ENCODE results near the gene TBC1D8. TPM values are rescaled to one million over a fixed set of nuclear protein-coding genes. Genes with fewer than 3 reads are reported as not detected.

The TBC1D8 gene
- total RNA-seq, 1 experiment from 2014 or later = 5.1 TPM

DNA sequence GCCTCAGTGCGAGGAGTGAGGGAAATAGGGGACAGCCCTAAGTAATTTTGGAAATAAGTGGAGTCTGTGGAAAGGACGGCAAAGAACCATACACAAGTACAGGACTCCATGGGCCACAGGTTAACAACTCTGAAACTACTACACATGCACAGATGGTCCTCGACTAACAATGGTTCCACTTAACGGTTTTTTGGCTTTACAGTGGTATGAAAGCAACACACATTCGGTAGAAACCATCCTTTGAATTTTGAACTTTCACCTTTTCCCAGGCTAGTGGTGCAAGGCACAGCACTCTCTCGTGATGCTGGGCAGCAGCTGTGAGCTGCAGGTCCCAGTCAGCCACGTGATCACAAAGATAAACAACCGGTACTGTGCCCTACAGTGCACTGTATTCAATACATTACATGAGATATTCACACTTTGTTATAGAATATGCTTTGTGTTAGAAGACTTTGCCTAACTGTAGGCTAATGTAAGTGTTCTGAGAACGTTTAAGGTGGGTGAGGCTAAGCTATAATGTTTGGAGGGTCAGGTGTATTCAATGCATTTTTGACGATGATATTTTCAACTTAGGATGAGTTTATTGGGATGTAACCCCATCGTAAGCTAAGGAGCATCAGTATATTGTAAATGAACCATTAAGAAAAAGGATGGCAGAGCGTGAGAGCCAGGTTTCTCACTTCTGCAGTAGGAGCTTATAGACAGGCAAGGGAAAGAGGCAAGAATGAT, 44.6 kb downstream of the TBC1D8 start:
- POLR2A ChIA-PET (ENCODE audit: low non-redundant PET) = no interaction called here
- Histone ChIP-seq H3K9me3 (ENCODE audit: low read depth, low read length, poor library complexity, severe bottlenecking) (no peaks in the 10 kb centered on the region), H3K27me3 (replicated peaks; ENCODE audit: insufficient read depth, low read depth, low read length, poor library complexity) (no peaks in the 10 kb centered on the region), H3K4me3 (ENCODE audit: low read depth, low read length, poor library complexity, severe bottlenecking) (no peak overlapping the region), H3K36me3 (ENCODE audit: insufficient read depth, low read length, poor library complexity, severe bottlenecking) (no peaks in the 10 kb centered on the region), H3K4me1 (ENCODE audit: insufficient read depth, low read length, poor library complexity, severe bottlenecking) (no peaks in the 10 kb centered on the region), H3K27ac (ENCODE audit: low read depth, low read length, poor library complexity, severe bottlenecking) (no peak overlapping the region)
- TF ChIP-seq EZH2 (IDR thresholded peaks at IDR 0.05; ENCODE audit: borderline replicate concordance, low read depth, low read length, poor library complexity, severe bottlenecking) = no peak
- TF ChIP-seq, protein P1, sequence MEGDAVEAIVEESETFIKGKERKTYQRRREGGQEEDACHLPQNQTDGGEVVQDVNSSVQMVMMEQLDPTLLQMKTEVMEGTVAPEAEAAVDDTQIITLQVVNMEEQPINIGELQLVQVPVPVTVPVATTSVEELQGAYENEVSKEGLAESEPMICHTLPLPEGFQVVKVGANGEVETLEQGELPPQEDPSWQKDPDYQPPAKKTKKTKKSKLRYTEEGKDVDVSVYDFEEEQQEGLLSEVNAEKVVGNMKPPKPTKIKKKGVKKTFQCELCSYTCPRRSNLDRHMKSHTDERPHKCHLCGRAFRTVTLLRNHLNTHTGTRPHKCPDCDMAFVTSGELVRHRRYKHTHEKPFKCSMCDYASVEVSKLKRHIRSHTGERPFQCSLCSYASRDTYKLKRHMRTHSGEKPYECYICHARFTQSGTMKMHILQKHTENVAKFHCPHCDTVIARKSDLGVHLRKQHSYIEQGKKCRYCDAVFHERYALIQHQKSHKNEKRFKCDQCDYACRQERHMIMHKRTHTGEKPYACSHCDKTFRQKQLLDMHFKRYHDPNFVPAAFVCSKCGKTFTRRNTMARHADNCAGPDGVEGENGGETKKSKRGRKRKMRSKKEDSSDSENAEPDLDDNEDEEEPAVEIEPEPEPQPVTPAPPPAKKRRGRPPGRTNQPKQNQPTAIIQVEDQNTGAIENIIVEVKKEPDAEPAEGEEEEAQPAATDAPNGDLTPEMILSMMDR (conservative IDR thresholded peaks at IDR 0.05; ENCODE audit: low read depth, low read length) = no peak
- DNase-seq (ENCODE audit: low spot score) = no peak
- CTCF ChIA-PET = no interaction called here
- no TSS peak for BruUV-seq (replicated peaks)
- intact Hi-C loops (cut with micrococcal nuclease; ENCODE audit: unreplicated experiment) = no loop called here

DNA sequence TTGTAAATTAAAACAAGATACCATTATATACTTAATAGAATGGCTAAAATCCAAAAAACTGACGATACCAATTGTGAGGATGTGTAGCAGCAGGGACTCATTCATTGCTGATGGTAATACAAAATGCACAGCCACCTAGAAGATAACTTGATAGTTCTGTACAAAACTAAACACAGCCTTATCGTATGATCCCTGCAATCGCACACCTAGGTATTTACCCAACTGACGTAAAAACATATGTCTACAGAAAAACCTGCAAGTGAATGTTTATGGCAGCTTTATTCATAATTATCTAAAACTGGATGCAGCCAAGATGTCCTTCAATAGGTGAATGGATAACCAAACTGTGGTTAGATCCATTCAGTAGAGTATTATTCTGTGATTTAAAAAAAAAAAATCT, 45.5 kb downstream of the TBC1D8 start:
- ChIA-PET CTCF (no interaction called here), POLR2A (ENCODE audit: low non-redundant PET) (no interaction called here)
- no peak for TF ChIP-seq EZH2 (IDR thresholded peaks at IDR 0.05; ENCODE audit: borderline replicate concordance, low read depth, low read length, poor library complexity, severe bottlenecking)
- TF ChIP-seq, protein P1 (conservative IDR thresholded peaks at IDR 0.05; ENCODE audit: low read depth, low read length) = no peak
- Histone ChIP-seq H3K27me3 (replicated peaks; ENCODE audit: insufficient read depth, low read depth, low read length, poor library complexity) (no peaks in the 10 kb centered on the region), H3K9me3 (ENCODE audit: low read depth, low read length, poor library complexity, severe bottlenecking) (no peaks in the 10 kb centered on the region), H3K36me3 (ENCODE audit: insufficient read depth, low read length, poor library complexity, severe bottlenecking) (no peaks in the 10 kb centered on the region), H3K4me1 (ENCODE audit: insufficient read depth, low read length, poor library complexity, severe bottlenecking) (no peaks in the 10 kb centered on the region), H3K4me3 (ENCODE audit: low read depth, low read length, poor library complexity, severe bottlenecking) (no peak overlapping the region), H3K27ac (ENCODE audit: low read depth, low read length, poor library complexity, severe bottlenecking) (no peak overlapping the region)
- no peak for DNase-seq (ENCODE audit: low spot score)
- intact Hi-C loops (cut with micrococcal nuclease; ENCODE audit: unreplicated experiment) = no loop called here
- no TSS peak for BruUV-seq (replicated peaks)

DNA sequence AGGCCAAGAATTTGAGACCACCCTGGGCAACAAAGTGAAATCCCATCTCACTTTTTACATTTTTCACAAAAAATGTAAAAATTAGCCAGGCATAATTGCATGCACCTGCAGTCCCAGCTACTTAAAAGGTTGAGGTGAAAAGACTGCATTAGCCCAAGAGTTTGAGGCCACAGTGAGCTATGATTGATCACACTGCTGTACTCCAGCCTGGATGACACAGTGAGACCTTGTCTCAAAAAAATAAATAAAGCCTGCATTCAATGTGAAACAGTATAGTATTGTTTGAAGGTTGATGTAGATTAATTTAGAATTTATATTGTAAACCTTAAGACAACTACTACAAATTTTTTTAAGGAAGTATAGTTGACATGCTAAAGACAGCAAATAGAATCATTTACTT, 53.5 kb downstream of the TBC1D8 start:
- no peaks in the 10 kb centered on the region for H3K9me3 ChIP-seq (ENCODE audit: low read depth, low read length, poor library complexity, severe bottlenecking)
- DNase-seq (ENCODE audit: low spot score) = no peak
- no peak for TF ChIP-seq EZH2 (IDR thresholded peaks at IDR 0.05; ENCODE audit: borderline replicate concordance, low read depth, low read length, poor library complexity, severe bottlenecking)
- TF ChIP-seq, protein P1 (conservative IDR thresholded peaks at IDR 0.05; ENCODE audit: low read depth, low read length) = no peak
- no peaks in the 10 kb centered on the region for H3K4me1 ChIP-seq (ENCODE audit: insufficient read depth, low read length, poor library complexity, severe bottlenecking)
- no TSS peak for BruUV-seq (replicated peaks)
- H3K27ac ChIP-seq (ENCODE audit: low read depth, low read length, poor library complexity, severe bottlenecking) = no peak overlapping the region
- POLR2A ChIA-PET (ENCODE audit: low non-redundant PET) = no interaction called here
- intact Hi-C loops (cut with micrococcal nuclease; ENCODE audit: unreplicated experiment) = no loop called here
- no peaks in the 10 kb centered on the region for H3K36me3 ChIP-seq (ENCODE audit: insufficient read depth, low read length, poor library complexity, severe bottlenecking)
- no peaks in the 10 kb centered on the region for H3K27me3 ChIP-seq (replicated peaks; ENCODE audit: insufficient read depth, low read depth, low read length, poor library complexity)
- no peak overlapping the region for H3K4me3 ChIP-seq (ENCODE audit: low read depth, low read length, poor library complexity, severe bottlenecking)
- CTCF ChIA-PET = no interaction called here

Measured in A673 (cell line).